ENCODE measurements around the gene CD151. TPM values are rescaled to one million over a fixed set of nuclear protein-coding genes. Genes with fewer than 3 reads are reported as not detected.

Gene CD151
- total RNA-seq, 1 donor from 2014 or later = 377 TPM

DNA sequence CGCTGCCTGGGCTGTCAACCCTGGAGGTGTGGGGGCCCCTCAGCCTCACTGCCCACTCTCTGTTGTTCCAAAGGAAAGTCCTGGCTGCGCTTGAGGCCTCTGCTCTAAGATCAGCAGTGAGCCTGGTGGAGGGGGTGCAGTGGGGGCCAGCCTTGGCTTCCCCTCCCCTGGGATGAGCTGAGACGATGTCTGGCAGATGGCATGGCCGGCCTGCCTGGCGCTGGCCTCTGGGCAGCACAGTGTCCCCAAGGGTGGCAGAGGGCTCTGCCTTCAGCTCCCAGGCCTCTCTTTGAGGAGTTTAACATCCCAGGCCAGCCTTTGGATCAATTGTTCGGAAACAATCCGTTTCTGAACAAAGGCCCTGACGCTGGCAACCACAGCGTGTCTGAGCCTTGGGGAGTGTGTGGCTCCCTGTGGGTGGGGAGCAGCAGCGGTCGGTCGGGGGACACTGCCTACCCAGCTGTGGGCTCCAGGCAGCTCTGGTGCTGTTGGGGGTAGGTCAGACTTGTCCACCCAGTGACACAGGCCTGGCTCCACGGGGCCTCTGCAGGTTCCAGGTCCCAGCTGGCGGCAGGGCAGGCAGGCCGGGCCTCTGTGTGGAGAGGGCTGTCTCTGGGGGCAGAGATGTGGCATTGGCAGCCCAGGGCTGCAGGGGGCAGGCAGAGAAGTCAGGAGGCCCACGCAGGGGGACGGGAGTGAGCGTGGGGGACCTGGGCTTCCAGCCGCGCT, 22.0 kb downstream of the CD151 start:
- TF ChIP-seq, protein P1, sequence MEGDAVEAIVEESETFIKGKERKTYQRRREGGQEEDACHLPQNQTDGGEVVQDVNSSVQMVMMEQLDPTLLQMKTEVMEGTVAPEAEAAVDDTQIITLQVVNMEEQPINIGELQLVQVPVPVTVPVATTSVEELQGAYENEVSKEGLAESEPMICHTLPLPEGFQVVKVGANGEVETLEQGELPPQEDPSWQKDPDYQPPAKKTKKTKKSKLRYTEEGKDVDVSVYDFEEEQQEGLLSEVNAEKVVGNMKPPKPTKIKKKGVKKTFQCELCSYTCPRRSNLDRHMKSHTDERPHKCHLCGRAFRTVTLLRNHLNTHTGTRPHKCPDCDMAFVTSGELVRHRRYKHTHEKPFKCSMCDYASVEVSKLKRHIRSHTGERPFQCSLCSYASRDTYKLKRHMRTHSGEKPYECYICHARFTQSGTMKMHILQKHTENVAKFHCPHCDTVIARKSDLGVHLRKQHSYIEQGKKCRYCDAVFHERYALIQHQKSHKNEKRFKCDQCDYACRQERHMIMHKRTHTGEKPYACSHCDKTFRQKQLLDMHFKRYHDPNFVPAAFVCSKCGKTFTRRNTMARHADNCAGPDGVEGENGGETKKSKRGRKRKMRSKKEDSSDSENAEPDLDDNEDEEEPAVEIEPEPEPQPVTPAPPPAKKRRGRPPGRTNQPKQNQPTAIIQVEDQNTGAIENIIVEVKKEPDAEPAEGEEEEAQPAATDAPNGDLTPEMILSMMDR (IDR thresholded peaks at IDR 0.05) = no peak
- H3K27ac Mint-ChIP-seq (ENCODE audit: unreplicated experiment) = no peak overlapping the region
- no peak for DNase-seq (ENCODE audit: extremely low spot score, unreplicated experiment)
- no peak overlapping the region for H3K4me3 Mint-ChIP-seq (ENCODE audit: unreplicated experiment)
- H3K4me1 Mint-ChIP-seq (ENCODE audit: unreplicated experiment) = peaks cover 18% of the 10 kb centered on the region
- H3K36me3 Mint-ChIP-seq (ENCODE audit: unreplicated experiment) = no peaks in the 10 kb centered on the region
- H3K27me3 Mint-ChIP-seq (ENCODE audit: unreplicated experiment) = no peaks in the 10 kb centered on the region
- H3K9me3 Mint-ChIP-seq (ENCODE audit: unreplicated experiment) = no peaks in the 10 kb centered on the region

GRCh38 chr11:855330-855674, 22.6 kb downstream of the CD151 start:
- Mint-ChIP-seq H3K4me3 (ENCODE audit: unreplicated experiment) (no peak overlapping the region), H3K27me3 (ENCODE audit: unreplicated experiment) (no peaks in the 10 kb centered on the region), H3K4me1 (ENCODE audit: unreplicated experiment) (peaks cover 23% of the 10 kb centered on the region), H3K36me3 (ENCODE audit: unreplicated experiment) (no peaks in the 10 kb centered on the region), H3K9me3 (ENCODE audit: unreplicated experiment) (no peaks in the 10 kb centered on the region), H3K27ac (ENCODE audit: unreplicated experiment) (no peak overlapping the region)
- TF ChIP-seq, protein P1 (IDR thresholded peaks at IDR 0.05) = no peak
- no peak for DNase-seq (ENCODE audit: extremely low spot score, unreplicated experiment)

DNA sequence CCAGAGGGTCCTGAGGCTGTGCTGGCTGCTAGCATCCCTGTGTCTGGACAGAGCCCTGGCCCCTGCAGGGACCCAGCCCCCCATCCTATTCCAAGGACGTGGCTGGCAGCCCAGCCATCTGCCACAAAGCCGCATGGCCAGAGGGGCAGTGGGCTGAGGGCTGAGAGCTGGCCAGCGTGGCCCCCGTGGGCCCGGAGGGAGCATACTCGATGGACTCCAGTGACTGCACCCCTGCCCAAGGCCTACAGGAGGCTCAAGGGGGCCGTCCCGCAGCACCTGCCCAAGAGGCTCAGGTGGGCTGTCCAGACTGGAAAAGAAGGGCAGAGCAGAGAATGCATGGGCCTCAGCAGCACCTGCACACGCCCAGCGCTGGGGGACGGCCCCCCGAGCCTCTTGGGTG, 23.0 kb downstream of the CD151 start:
- H3K36me3 Mint-ChIP-seq (ENCODE audit: unreplicated experiment) = no peaks in the 10 kb centered on the region
- no peak overlapping the region for H3K4me3 Mint-ChIP-seq (ENCODE audit: unreplicated experiment)
- H3K9me3 Mint-ChIP-seq (ENCODE audit: unreplicated experiment) = no peaks in the 10 kb centered on the region
- H3K4me1 Mint-ChIP-seq (ENCODE audit: unreplicated experiment) = peaks cover 23% of the 10 kb centered on the region
- DNase-seq (ENCODE audit: extremely low spot score, unreplicated experiment) = no peak
- no peaks in the 10 kb centered on the region for H3K27me3 Mint-ChIP-seq (ENCODE audit: unreplicated experiment)
- H3K27ac Mint-ChIP-seq (ENCODE audit: unreplicated experiment) = no peak overlapping the region
- TF ChIP-seq, protein P1 (IDR thresholded peaks at IDR 0.05) = no peak

DNA sequence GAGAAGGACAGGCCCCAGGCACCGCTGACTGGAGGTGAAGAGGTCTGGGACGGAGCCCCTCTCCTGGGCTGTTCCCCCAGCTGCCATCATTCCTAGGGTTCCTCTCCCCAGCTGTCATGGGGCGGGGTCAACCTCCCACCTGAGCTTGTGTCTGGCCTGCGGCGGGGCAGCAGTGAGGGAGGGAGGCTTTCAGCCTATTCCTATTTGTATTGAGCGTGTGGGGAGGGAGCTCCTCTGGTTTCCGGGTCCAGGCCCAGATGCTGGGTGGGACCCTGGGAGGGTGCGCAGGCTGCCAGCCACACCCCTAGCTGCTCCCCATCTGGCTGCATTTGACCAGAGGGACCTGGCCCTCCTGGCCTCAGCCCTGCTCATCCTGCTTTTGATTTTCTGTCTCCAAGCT, 23.6 kb downstream of the CD151 start:
- no peak for DNase-seq (ENCODE audit: extremely low spot score, unreplicated experiment)
- H3K27me3 Mint-ChIP-seq (ENCODE audit: unreplicated experiment) = no peaks in the 10 kb centered on the region
- no peak overlapping the region for H3K4me3 Mint-ChIP-seq (ENCODE audit: unreplicated experiment)
- H3K27ac Mint-ChIP-seq (ENCODE audit: unreplicated experiment) = no peak overlapping the region
- H3K9me3 Mint-ChIP-seq (ENCODE audit: unreplicated experiment) = no peaks in the 10 kb centered on the region
- H3K36me3 Mint-ChIP-seq (ENCODE audit: unreplicated experiment) = no peaks in the 10 kb centered on the region
- H3K4me1 Mint-ChIP-seq (ENCODE audit: unreplicated experiment) = peaks cover 24% of the 10 kb centered on the region
- TF ChIP-seq, protein P1 (IDR thresholded peaks at IDR 0.05) = no peak

- H3K27ac Mint-ChIP-seq (ENCODE audit: unreplicated experiment) = no peak overlapping the region
- H3K4me3 Mint-ChIP-seq (ENCODE audit: unreplicated experiment) = no peak overlapping the region
These were observed 25.5 kb downstream of the CD151 start for GRCh38 chr11:858053-858761.

More at GRCh38 chr11:858053-858761, 25.5 kb downstream of the CD151 start:
- DNase-seq (ENCODE audit: extremely low spot score, unreplicated experiment) = no peak
- TF ChIP-seq, protein P1 (IDR thresholded peaks at IDR 0.05) = no peak
- Mint-ChIP-seq H3K36me3 (ENCODE audit: unreplicated experiment) (no peaks in the 10 kb centered on the region), H3K4me1 (ENCODE audit: unreplicated experiment) (peaks cover 23% of the 10 kb centered on the region), H3K27me3 (ENCODE audit: unreplicated experiment) (no peaks in the 10 kb centered on the region), H3K9me3 (ENCODE audit: unreplicated experiment) (no peaks in the 10 kb centered on the region)
